COLO668 (cell line): ENCODE measurements around the gene SRSF7.
"Not testable (repeated sequence)": the region's sequence is repeated elsewhere in the genome, so short reads cannot be mapped to it uniquely, and the experiment has no call there.

ENCODE experiments used
- DNase-seq: peaks from one replicate; lab custom pipeline; 2025; ENCODE audit not compliant: unreplicated experiment; lab: John Stamatoyannopoulos, UW

Gene SRSF7

DNA sequence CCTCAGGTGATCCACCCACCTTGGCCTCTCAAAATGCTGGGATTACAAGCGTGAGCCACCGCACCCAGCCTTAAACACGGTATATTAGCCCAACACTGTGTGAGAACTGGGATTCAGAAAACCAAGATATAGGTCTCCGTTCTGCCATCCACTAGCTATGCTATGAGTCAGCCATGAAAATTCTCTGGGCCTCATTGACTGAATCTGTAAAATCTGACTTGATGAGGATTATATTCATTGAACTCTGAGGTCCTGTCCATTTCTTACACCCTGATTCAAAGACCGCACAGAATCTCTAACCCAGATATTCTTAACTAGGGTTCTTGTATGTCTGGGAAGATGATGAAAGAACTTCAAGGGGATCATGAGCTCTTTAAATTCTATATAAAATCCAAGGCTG, 47.8 kb downstream of the SRSF7 start:
- DNase-seq = not testable (repeated sequence)

DNA sequence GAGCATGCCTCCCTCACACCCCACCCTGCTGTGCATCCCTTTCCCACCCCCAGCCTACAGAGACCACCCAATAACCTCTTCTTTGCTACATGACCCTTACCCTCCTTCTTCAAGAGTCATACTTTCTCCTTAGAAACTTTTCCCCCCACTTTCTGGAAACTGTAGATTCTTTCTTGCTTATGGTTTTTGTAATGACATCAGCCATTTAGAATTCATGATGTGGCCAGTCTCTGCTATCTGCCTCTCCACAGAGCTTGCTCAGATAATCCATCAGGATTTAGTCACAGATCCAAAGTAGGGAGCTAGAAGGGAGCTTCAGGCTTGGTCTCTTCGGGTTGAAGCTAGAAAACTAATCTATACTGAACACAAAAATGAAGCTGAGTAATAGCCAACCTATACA, 48.7 kb downstream of the SRSF7 start:
- DNase-seq = no peak

DNA sequence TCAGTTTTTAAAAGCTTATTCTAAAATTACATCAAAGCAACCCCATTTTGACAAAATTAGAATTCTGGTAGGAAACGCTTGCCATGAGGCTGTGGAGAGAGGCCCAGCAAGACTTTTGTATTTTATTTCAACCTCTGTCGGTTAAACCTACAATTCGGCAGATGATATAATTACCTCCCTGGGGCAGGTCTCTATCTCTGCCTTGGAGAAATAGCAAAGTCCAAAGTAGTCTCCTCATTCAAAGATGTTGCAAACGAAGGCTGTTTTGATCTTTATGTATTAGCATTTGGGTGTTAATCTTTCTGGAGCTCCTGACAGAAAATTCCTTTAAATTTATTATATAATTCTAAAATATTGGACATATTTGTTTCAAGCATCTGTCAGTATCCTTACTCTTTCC, 49.6 kb downstream of the SRSF7 start:
- no peak for DNase-seq

DNA sequence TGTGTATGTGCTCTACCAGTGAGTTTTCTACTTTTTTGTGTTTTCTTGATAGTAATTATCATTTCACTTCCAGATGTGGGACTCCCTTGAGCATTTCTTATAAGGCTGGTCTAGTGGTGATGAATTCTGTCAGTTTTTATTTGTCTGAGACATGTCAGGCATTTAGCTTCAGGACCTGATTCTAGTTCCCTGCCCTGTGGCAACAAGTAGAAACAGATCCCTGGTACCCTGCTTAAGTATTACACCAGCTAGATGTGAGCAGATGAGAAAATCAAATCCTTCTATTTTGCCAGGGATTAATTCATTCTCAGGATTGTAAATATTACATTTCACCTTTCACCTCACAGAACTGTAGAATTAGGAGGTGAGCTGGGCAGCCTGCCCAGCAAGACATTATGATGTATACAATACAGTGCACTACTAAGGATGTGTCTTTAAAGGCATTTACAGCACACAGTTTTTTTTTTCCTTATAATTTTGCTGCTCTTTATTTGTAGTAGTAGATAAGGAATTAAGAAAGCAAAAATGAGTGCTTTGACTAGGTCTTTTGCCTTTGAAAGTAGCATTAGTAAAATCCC, 50.2 kb downstream of the SRSF7 start:
- no peak for DNase-seq

DNA sequence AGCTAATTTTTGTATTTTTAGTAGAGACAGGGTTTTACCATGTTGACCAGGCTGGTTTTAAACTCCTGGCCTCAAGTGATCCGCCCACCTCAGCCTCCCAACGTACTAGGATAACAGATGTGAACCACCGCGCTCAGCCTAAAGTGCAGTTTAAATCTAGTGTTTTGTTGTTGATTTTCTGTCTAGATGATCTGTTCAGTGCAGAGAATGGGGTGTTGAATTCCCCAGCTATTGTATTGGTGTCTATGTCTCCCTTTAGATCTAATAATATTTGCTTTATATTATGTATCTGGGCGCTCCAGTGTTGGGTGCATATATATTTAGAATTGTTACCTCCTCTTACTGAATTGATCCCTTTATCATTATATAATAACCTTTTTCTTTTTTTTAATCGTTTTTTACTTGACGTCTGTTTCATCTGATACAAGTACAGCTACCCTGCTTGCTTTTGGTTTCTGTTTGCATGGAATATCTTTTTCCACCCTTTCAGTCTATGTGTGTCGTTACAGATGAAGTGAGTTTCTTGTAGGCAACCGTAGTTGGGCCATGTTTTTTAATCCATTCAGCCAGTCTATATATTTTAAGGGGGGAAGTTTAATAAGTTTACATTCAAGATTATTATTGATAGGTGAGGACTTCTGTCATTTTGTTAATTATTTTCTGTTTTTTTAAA, 50.9 kb downstream of the SRSF7 start:
- DNase-seq = no peak

DNA sequence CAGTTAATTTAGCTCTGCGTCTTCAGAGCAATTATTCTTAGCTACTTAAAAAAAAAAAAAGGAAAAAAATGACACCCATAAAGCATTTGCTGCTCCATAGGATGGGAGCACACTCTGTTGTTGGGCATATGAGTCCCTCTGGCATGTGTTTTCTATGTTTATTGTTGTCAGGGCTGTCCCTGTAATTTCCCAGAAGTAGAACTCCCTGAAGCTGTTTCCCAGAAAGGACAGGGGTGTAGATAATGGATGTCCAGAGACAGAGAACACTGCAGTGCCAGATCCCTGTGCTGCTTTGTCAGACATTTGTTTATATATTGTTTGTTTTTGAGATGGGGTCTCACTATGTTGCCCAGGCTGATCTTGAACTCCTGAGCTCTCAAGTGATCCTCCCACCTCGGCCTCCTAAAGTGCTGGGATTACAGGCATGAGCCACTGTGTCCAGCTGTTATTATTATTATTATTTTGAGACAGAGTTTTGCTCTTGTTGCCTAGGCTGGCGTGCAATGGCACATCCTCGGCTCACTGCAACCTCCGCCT, 52.6 kb downstream of the SRSF7 start:
- no peak for DNase-seq

DNA sequence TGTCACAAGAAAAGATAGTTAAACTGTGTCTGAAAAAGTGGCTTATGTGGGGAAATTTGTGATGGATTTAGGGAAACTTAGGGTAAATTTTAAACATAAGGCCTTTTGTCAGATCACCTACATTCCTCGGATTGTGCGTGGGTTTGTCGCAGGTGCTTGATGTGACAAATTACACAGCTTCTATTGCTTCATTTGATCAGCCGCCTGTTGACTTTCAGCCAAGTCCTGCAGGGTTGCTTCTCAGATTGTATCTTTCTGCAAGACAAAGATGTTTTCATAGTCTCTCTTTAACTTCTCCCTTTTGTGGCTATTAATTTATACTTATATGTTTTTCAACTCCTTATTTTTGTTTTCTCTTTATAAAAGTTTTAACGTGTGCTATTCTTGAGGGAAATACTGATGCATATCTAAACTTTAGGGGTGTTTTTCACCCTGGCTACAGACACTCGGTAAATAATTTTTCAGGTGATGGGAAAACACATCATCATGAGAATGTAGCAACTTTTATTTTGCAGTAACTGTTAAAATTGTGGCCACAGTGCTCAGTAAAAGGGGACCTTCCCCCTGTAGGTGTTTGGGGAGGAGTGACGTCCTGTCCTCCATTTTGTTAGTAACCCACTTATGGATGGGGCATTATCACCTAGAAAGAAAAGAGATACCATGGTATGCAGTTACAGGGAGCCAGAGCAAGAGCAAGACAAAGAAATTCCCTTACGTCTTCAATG, 53.9 kb downstream of the SRSF7 start:
- DNase-seq = no peak
